ENCODE measurements around the gene TRPV2. TPM values are rescaled to one million over a fixed set of nuclear protein-coding genes. Genes with fewer than 3 reads are reported as not detected.
A peak's percentile ranks its signal among the peaks of the same experiment; 100 is the strongest.
"Not testable (repeated sequence)": the region's sequence is repeated elsewhere in the genome, so short reads cannot be mapped to it uniquely, and the experiment has no call there.

The TRPV2 gene
- total RNA-seq, 1 donor from 2014 or later: 2.1 TPM

DNA sequence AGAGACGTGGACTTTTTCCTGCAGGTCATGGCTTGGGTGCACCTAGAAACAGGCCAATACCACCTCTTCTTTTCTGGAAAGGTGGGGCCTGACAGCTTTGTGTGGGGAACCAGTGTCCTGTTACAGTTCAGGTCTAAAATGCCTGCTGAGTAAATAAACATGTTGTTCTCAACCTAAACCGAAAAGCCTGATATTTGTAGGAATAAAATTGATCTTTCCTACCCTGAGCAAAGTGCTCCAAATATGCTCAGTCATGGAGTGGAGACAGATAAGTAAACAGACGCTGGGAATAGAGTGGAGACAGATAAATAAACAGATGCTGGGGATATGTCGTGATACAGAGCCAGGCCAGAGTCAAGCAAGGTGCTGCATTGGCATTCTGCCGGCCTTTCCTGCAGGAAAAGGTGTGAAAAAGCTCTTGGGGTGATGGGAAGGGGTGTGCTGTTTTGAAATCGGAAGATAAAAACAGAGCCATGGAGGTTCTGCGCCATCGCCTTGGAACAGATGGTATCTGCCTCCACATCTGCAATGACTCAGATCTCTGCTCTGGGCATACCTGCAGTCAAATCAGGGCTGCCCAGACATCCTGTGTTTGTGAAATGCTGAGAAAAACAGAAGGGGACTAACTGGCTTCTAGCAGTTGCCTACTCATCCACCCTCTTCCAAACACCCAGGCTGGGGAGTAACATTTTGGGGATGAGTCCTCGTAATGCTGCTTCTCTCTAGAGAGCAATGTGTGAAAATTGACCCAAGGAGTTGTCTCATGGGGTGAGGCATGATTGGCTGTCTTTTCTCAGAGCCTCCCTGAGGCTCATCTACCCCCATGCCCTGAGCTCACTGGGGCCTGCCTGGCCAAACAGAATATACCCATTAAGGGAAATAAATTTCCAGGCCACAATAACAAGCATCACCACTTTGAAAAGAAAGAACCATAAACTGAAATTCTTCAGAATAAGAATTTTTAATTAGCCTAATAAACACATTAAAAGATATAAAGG lies 16.8 kb upstream of the TRPV2 start:
- peak overlapping the region; percentile 21 for H3K27ac Mint-ChIP-seq
- no peak for DNase-seq (ENCODE audit: low spot score in 2 of 2, unreplicated experiment in 2 of 2)

DNA sequence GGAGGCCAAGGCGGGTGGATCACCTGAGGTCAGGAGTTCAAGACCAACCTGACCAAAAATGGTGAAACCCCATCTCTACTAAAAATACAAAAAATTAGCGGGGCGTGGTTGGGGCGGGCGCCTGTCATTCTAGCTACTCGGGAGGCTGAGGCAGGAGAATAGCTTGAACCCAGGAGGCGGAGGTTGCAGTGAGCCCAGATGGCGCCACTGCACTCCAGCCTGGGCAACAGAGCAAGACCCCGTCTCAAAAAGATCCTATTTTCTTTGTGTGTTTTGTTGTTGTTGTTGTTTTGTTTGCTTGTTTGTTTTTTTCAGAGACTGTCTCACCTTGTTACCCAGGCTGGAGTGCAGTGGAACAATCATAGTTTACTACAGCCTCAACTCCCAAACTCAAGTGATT lies 11.5 kb upstream of the TRPV2 start:
- not testable (repeated sequence) for H3K36me3 Mint-ChIP-seq; DNase-seq (ENCODE audit: low spot score in 2 of 2, unreplicated experiment in 2 of 2); H3K4me3 Mint-ChIP-seq; H3K27ac Mint-ChIP-seq; H3K27me3 Mint-ChIP-seq (ENCODE audit: low read depth); H3K9me3 Mint-ChIP-seq
- H3K4me1 Mint-ChIP-seq: peaks cover 30% of the 10 kb centered on the region

More for the DNA sequence above, 16.8 kb upstream of the TRPV2 start:
- no peaks in the 10 kb centered on the region for H3K9me3 Mint-ChIP-seq
- no peaks in the 10 kb centered on the region for H3K27me3 Mint-ChIP-seq (ENCODE audit: low read depth)
- no peaks in the 10 kb centered on the region for H3K36me3 Mint-ChIP-seq
- H3K4me3 Mint-ChIP-seq: no peak overlapping the region
- peaks cover 33% of the 10 kb centered on the region for H3K4me1 Mint-ChIP-seq
- TF ChIP-seq, protein P1, sequence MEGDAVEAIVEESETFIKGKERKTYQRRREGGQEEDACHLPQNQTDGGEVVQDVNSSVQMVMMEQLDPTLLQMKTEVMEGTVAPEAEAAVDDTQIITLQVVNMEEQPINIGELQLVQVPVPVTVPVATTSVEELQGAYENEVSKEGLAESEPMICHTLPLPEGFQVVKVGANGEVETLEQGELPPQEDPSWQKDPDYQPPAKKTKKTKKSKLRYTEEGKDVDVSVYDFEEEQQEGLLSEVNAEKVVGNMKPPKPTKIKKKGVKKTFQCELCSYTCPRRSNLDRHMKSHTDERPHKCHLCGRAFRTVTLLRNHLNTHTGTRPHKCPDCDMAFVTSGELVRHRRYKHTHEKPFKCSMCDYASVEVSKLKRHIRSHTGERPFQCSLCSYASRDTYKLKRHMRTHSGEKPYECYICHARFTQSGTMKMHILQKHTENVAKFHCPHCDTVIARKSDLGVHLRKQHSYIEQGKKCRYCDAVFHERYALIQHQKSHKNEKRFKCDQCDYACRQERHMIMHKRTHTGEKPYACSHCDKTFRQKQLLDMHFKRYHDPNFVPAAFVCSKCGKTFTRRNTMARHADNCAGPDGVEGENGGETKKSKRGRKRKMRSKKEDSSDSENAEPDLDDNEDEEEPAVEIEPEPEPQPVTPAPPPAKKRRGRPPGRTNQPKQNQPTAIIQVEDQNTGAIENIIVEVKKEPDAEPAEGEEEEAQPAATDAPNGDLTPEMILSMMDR (IDR thresholded peaks at IDR 0.05; ENCODE audit: unreplicated experiment): no peak

DNA sequence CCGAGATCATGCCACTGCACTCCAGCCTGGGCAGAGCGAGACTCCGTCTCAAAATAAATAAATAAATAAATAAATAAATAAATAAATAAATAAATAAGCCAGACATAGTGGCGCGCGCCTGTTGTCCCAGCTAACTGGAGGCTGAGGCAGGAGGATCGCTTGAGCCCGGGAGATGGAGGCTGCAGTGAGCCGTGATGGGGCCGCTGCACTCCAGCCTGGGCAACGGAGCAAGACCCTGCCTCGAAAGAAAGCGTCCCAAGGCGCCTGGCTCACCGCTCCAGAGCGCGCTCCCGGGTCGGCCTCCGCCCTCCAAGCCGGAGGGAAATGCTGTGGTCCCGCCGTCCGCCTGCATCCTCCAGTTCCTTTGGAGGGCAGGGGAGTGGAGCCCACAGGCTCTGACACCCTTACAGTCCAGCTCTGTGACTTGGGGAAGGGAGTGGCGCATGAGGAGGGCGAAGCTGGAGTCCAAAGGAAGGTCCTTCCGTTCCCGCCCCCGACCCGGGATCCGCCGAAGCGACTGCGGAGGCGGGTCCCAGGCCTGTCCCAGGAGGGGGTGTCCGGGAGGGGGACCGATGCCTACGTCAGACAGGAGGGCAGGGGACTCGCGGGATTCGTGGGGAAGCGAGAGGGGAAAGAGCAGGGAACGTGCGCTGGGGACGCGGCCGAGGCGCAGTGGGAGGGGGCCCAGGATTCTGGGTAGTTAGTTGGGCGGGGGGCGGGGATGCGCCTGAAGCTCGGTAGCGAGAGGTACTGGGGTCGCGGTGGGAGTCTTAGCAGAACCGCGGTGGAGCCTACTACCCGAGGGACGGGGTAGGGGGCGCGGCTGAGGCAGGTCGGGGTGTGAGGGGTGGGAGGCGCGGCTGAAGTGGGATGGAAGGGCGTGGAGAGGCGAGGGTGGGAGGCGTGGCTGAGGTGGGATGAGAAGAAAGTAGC lies 8.4 kb upstream of the TRPV2 start:
- Mint-ChIP-seq H3K9me3 (no peaks in the 10 kb centered on the region), H3K27ac (peak overlapping the region; percentile 59), H3K4me3 (peak overlapping the region; percentile 68), H3K4me1 (peaks cover 16% of the 10 kb centered on the region), H3K27me3 (ENCODE audit: low read depth) (no peaks in the 10 kb centered on the region), H3K36me3 (no peaks in the 10 kb centered on the region)
- peak; percentile 46 to 56 for DNase-seq (ENCODE audit: low spot score in 2 of 2, unreplicated experiment in 2 of 2)
- TF ChIP-seq, protein P1 (IDR thresholded peaks at IDR 0.05; ENCODE audit: unreplicated experiment): no peak

DNA sequence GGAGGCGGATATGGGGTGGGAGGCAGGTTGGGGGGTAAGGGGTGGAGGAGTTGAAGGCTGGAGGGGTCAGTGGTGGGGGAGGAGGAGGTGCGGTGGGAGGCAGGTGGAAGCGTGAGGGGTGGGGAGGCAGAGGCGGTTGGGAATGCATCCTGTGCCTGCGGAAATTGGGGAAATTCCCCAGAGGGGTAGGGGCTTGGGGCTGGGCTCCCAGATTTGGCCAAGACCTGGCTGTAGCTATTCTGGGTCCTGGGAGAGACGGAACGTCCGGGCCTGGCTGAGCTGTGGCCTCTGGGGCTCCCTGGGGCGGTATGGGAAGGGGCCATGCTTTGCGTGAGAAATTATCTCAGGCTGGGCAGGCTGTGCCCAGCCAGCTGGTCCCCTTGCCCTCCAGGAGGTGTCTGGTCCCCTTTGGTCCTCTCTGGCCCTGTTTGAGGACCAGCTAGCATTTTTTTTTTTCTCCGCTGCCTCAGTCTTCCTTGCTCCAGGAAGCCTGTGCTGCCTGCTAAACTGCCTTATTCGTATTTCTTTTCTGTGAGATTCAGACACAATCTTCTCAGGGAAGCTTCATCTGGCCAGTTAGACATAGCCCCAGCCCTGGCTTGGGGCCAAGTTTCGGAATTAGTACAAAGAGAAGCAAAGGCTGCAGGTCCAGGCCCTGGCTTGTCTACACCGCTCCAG lies 7.3 kb upstream of the TRPV2 start:
- peaks cover 16% of the 10 kb centered on the region for H3K4me1 Mint-ChIP-seq
- H3K9me3 Mint-ChIP-seq: no peaks in the 10 kb centered on the region
- peak; percentile 66 to 79 for DNase-seq (ENCODE audit: low spot score in 2 of 2, unreplicated experiment in 2 of 2)
- no peaks in the 10 kb centered on the region for H3K27me3 Mint-ChIP-seq (ENCODE audit: low read depth)
- TF ChIP-seq, protein P1 (IDR thresholded peaks at IDR 0.05; ENCODE audit: unreplicated experiment): no peak
- peak overlapping the region; percentile 61 for H3K4me3 Mint-ChIP-seq
- no peaks in the 10 kb centered on the region for H3K36me3 Mint-ChIP-seq
- peak overlapping the region; percentile 90 for H3K27ac Mint-ChIP-seq

DNA sequence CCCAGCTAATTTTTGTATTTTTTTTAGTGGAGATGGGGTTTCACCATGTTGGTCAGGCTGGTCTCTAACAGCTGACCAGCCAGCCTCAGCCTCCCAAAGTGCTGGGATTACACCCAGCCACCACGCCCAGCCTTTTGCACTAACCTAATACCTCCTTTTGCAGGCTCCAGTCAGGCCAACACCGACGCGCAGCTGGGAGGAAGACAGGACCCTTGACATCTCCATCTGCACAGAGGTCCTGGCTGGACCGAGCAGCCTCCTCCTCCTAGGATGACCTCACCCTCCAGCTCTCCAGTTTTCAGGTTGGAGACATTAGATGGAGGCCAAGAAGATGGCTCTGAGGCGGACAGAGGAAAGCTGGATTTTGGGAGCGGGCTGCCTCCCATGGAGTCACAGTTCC lies 2.0 kb downstream of the TRPV2 start:
- DNase-seq (ENCODE audit: low spot score in 2 of 2, unreplicated experiment in 2 of 2): no peak
- no peak overlapping the region for H3K27ac Mint-ChIP-seq
- TF ChIP-seq, protein P1 (IDR thresholded peaks at IDR 0.05; ENCODE audit: unreplicated experiment): no peak
- H3K4me3 Mint-ChIP-seq: no peak overlapping the region
- H3K9me3 Mint-ChIP-seq: no peaks in the 10 kb centered on the region
- H3K36me3 Mint-ChIP-seq: no peaks in the 10 kb centered on the region
- H3K27me3 Mint-ChIP-seq (ENCODE audit: low read depth): no peaks in the 10 kb centered on the region
- H3K4me1 Mint-ChIP-seq: peaks cover 24% of the 10 kb centered on the region
